ENCODE results near the gene AICDA. TPM values are rescaled to one million over a fixed set of nuclear protein-coding genes. Genes with fewer than 3 reads are reported as not detected.
"Not testable (repeated sequence)": the region's sequence is repeated elsewhere in the genome, so short reads cannot be mapped to it uniquely, and the experiment has no call there.

Gene AICDA
- total and polyA plus RNA-seq, 12 donors: 0.03 to 0.22 TPM; not detected in 10

DNA sequence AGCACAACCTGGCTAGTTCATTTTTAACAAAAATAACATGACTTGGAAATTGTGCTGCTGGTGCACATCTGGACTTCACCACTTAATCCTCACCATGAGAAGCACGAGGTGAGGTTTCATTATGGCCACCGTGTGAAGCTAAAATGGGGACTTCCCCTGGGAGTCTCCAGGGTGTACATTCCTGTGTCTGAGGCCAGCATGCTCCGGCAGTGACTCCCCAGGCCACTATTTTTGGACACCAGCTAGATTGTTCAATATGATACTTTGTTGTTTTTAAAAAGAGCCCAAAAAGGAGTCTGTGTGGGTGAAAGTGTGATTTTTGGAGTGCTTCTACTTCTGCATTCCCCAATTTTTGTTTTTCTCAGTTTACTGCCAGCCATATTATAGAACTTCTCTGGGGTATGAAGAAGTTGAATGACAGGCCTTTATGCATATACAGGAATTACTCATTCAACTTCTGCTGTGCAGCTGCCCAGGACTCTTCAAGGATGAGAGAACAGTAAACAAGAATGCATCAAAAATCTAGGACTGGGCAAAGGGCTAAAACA lies 16.9 kb upstream of the AICDA start:
- DNase-seq: no peak
- H3K4me3 ChIP-seq: no peak overlapping the region
- H3K27ac ChIP-seq: no peak overlapping the region
- intact Hi-C loops (cut with DNase I): no loop called here
- H3K4me1 ChIP-seq: peaks cover 0 to 6% (median 0%) of the 10 kb centered on the region in 9 donors
- ATAC-seq: no peak
- no peaks in the 10 kb centered on the region for H3K36me3 ChIP-seq
- no peaks in the 10 kb centered on the region for H3K9me3 ChIP-seq
- H3K27me3 ChIP-seq: peaks cover 0 to 3% (median 0%) of the 10 kb centered on the region in 7 donors
- 5 to 6% methylated on average over 3 of the region's 3 CpGs for WGBS, 2 donors
- TF ChIP-seq CTCF (IDR thresholded peaks at IDR 0.05): no peak

GRCh38 chr12:8628731-8629130 lies 16.1 kb upstream of the AICDA start:
- Histone ChIP-seq H3K27me3 (no peaks in the 10 kb centered on the region), H3K4me3 (no peak overlapping the region), H3K4me1 (peaks cover 0 to 6% (median 0%) of the 10 kb centered on the region in 9 donors), H3K27ac (no peak overlapping the region), H3K36me3 (no peaks in the 10 kb centered on the region), H3K9me3 (no peaks in the 10 kb centered on the region)
- WGBS, 2 donors: 88 to 91% methylated on average over 3 of the region's 3 CpGs
- intact Hi-C loops (cut with DNase I): no loop called here
- DNase-seq (no peak), ATAC-seq (no peak)
- TF ChIP-seq CTCF (IDR thresholded peaks at IDR 0.05): no peak

GRCh38 chr12:8624750-8625149 lies 12.1 kb upstream of the AICDA start:
- peaks cover 0 to 13% (median 0%) of the 10 kb centered on the region in 11 donors for H3K9me3 ChIP-seq
- H3K27me3 ChIP-seq; H3K27ac ChIP-seq; H3K36me3 ChIP-seq; H3K4me3 ChIP-seq; H3K4me1 ChIP-seq; intact Hi-C loops (cut with DNase I); ATAC-seq; DNase-seq: not testable (repeated sequence)
- 96 to 97% methylated on average over 20 to 25 of the region's 26 CpGs for WGBS, 2 donors

GRCh38 chr12:8622646-8623045 lies 10.0 kb upstream of the AICDA start:
- no peak for ATAC-seq
- WGBS, 2 donors: 65 to 71% methylated on average over 4 of the region's 4 CpGs

More at GRCh38 chr12:8622646-8623045, 10.0 kb upstream of the AICDA start:
- Histone ChIP-seq H3K4me3 (no peak overlapping the region), H3K36me3 (no peaks in the 10 kb centered on the region), H3K27ac (no peak overlapping the region), H3K27me3 (no peaks in the 10 kb centered on the region), H3K4me1 (peaks cover 0 to 19% (median 0%) of the 10 kb centered on the region in 9 donors), H3K9me3 (peaks cover 0 to 13% (median 0%) of the 10 kb centered on the region in 11 donors)
- TF ChIP-seq CTCF (IDR thresholded peaks at IDR 0.05): no peak
- DNase-seq: no peak
- intact Hi-C loops (cut with DNase I): no loop called here
